Upper lobe of left lung (tissue), 6 donors: ENCODE results near the gene GFRA1. TPM values are rescaled to one million over a fixed set of nuclear protein-coding genes. Genes with fewer than 3 reads are reported as not detected.

Source experiments
- ATAC-seq, 2 donors: fragments of 200-7000 bp; cut with Tn5 transposase; one replicate each; pipeline ENCODE4 v1.9.1; 2022; ENCODE audit warnings: mild to moderate bottlenecking in 2 of 2, moderate library complexity in 2 of 2; ENCODE audit not compliant: low FRiP score in 2 of 2
- DNase-seq, 2 donors: peaks; one replicate each; pipeline ENCODE4 v3.0.0-alpha.2; 2019 to 2020
- H3K27ac ChIP-seq, 4 donors: fragments of 200-600 bp; sonication (generic); one replicate each; pipeline ENCODE4 v1.5.1; 2016 to 2019
- H3K27me3 ChIP-seq, 4 donors: fragments of 200-600 bp; sonication (generic); one replicate each; pipeline ENCODE4 v1.5.1; 2017 to 2019
- H3K36me3 ChIP-seq, 4 donors: fragments of 200-600 bp; sonication (generic); one replicate each; pipeline ENCODE4 v1.5.1; 2016 to 2019
- H3K4me1 ChIP-seq, 4 donors: fragments of 200-600 bp; sonication (generic); one replicate each; pipeline ENCODE4 v1.5.1; 2018 to 2019
- H3K4me3 ChIP-seq, 4 donors: fragments of 200-600 bp; sonication (generic); one replicate each; pipeline ENCODE4 v1.5.1; 2017 to 2019; ENCODE audit warnings: mild to moderate bottlenecking in 2 of 4, moderate library complexity in 1 of 4
- H3K9me3 ChIP-seq, 4 donors: fragments of 200-600 bp; sonication (generic); one replicate each; pipeline ENCODE4 v1.5.1; 2018 to 2019
- CTCF ChIP-seq, 6 experiments: fragments of 450-650 bp in 4 of 6; fragments of 200-600 bp in 2 of 6; sonication (generic) in 2 of 6; IDR thresholded peaks; one replicate each; pipeline ENCODE4 v1.5.1; 2016 to 2019; ENCODE audit warnings: antibody characterized with exemption in 6 of 6
- EP300 ChIP-seq, 4 donors: sonication (generic); formaldehyde crosslinking; IDR thresholded peaks; one replicate each; pipeline ENCODE4 v1.5.1; 2017; ENCODE audit warnings: antibody characterized with exemption in 4 of 4, control low read depth in 2 of 4
- POLR2A ChIP-seq, 4 donors: fragments of 450-650 bp; IDR thresholded peaks; one replicate each; pipeline ENCODE4 v1.5.1; 2016 to 2017; ENCODE audit warnings: antibody characterized with exemption in 4 of 4, mild to moderate bottlenecking in 2 of 4
- POLR2AphosphoS5 ChIP-seq, 2 donors: sonication (generic); formaldehyde crosslinking; IDR thresholded peaks; one replicate each; pipeline ENCODE4 v1.5.1; 2017; ENCODE audit warnings: antibody characterized with exemption in 2 of 2
- WGBS, 2 donors: methylation state at CpG; one replicate each; pipeline ENCODE4 v1.1.5; 2017 to 2018; 5-methylcytosine and 5-hydroxymethylcytosine counted together
- total RNA-seq, 6 donors: library from RNA; depleted of rRNA in 4 of 6; stranded (reverse); fragments of >200 nt in 4 of 6; gene quantifications; one replicate each; pipeline versions ENCODE4 v1.1.0 to v1.2.1, GENCODE V29; 2016 to 2021
- donor health status: DM: no; HTN: no; CAD: no; lungs with moderate emphysema.
- donor health status: DM: no; HTN: yes; CAD: no; lungs with severe emphysema.

GFRA1 gene
- total RNA-seq, 6 donors from 2014 or later = under 0.01 to 9.2 (median 2.3) TPM

GRCh38 chr10:116024271-116024878, 248.6 kb downstream of the GFRA1 start:
- Histone ChIP-seq H3K27me3 (no peaks in the 10 kb centered on the region), H3K4me3 (no peak overlapping the region), H3K36me3 (no peaks in the 10 kb centered on the region), H3K9me3 (no peaks in the 10 kb centered on the region), H3K27ac (no peak overlapping the region), H3K4me1 (no peaks in the 10 kb centered on the region)
- DNase-seq (no peak), ATAC-seq (no peak)
- WGBS, 2 donors = 90 to 94% methylated on average over 3 of the region's 3 CpGs
- TF ChIP-seq CTCF (IDR thresholded peaks at IDR 0.05) = no peak
- no peak for TF ChIP-seq POLR2A (IDR thresholded peaks at IDR 0.05)
- no peak for TF ChIP-seq POLR2AphosphoS5 (IDR thresholded peaks at IDR 0.05)
- TF ChIP-seq EP300 (IDR thresholded peaks at IDR 0.05) = no peak

GRCh38 chr10:116017405-116017804, 255.6 kb downstream of the GFRA1 start:
- Histone ChIP-seq H3K36me3 (no peaks in the 10 kb centered on the region), H3K4me1 (no peaks in the 10 kb centered on the region), H3K9me3 (no peaks in the 10 kb centered on the region), H3K27me3 (no peaks in the 10 kb centered on the region), H3K27ac (no peak overlapping the region), H3K4me3 (no peak overlapping the region)
- 59 to 62% methylated on average over 2 of the region's 2 CpGs for WGBS, 2 donors
- DNase-seq (no peak), ATAC-seq (no peak)
- TF ChIP-seq POLR2A (IDR thresholded peaks at IDR 0.05) (no peak), EP300 (IDR thresholded peaks at IDR 0.05) (no peak), POLR2AphosphoS5 (IDR thresholded peaks at IDR 0.05) (no peak), CTCF (IDR thresholded peaks at IDR 0.05) (no peak)

DNA sequence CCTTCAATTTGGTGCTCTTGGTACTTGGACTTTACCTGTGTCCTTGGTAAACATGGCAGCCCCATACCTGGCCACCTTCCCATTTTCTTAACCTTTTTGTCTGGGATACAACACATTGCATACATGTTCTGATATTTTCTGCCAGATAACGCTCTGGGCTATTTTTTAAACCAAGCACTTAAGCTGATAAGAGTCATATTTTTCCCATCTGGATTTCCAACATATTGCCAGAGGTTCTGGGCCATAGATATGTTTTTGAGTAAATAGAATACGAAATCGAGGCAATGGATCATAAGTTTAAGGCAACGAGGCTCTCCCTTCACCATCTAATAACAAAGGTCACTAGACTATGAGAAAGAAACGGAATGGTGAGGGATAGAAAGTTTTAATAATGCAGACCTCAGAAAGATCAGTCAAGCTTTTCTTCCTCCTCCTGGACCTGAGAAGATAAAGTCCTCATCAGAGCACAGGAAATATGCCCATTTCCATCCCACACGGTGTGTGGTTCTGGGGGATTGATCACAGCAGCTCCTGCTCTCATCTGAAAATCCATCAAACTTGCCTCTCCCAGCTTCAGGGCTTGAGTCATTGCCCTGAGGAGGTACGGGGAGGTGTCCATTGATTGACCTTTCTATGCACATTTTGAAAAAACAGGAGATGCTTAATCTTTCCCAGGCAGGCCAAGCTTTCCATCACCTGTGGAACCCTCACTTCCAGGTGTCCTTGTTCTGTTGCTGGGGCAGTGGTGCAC, 257.2 kb downstream of the GFRA1 start:
- no peak for TF ChIP-seq POLR2AphosphoS5 (IDR thresholded peaks at IDR 0.05)
- TF ChIP-seq CTCF (IDR thresholded peaks at IDR 0.05) = no peak
- TF ChIP-seq POLR2A (IDR thresholded peaks at IDR 0.05) = no peak
- no peak for TF ChIP-seq EP300 (IDR thresholded peaks at IDR 0.05)
- H3K36me3 ChIP-seq = no peaks in the 10 kb centered on the region
- no peaks in the 10 kb centered on the region for H3K9me3 ChIP-seq
- no peak for ATAC-seq
- H3K27ac ChIP-seq = no peak overlapping the region
- no peaks in the 10 kb centered on the region for H3K27me3 ChIP-seq
- H3K4me3 ChIP-seq = no peak overlapping the region
- H3K4me1 ChIP-seq = no peaks in the 10 kb centered on the region
- 57 to 70% methylated on average over 7 of the region's 7 CpGs for WGBS, 2 donors
- no peak for DNase-seq

- no peaks in the 10 kb centered on the region for H3K36me3 ChIP-seq
- WGBS, 2 donors = 38% methylated on average over 8 of the region's 8 CpGs
- ATAC-seq (no peak), DNase-seq (no peak)
- H3K9me3 ChIP-seq = no peaks in the 10 kb centered on the region
- H3K4me1 ChIP-seq = no peaks in the 10 kb centered on the region
- H3K27me3 ChIP-seq = no peaks in the 10 kb centered on the region
- H3K27ac ChIP-seq = no peak overlapping the region
- H3K4me3 ChIP-seq = no peak overlapping the region
- TF ChIP-seq POLR2A (IDR thresholded peaks at IDR 0.05) (no peak), EP300 (IDR thresholded peaks at IDR 0.05) (no peak), CTCF (IDR thresholded peaks at IDR 0.05) (no peak), POLR2AphosphoS5 (IDR thresholded peaks at IDR 0.05) (no peak)
These were observed 258.0 kb downstream of the GFRA1 start for GRCh38 chr10:116014871-116015582.
